GM23338 (cell line): ENCODE results near the gene DDX20.

ENCODE experiments used
- CREB1 ChIP-seq: fragments of 250-450 bp; sonication (Bioruptor Pico); IDR thresholded peaks from 2 replicates; pipeline ENCODE4 v1.5.0; 2020; ENCODE audit warnings: low read depth, mild to moderate bottlenecking, moderate library complexity
- CTCF ChIP-seq, 2 experiments: fragments of 200-600 bp in 1 of 2; sonication (generic) in 1 of 2; conservative IDR thresholded peaks; 2 replicates each; pipeline versions ENCODE4 v1.5.1 to v1.6.1; 2016 to 2017; ENCODE audit warnings: antibody characterized with exemption in 2 of 2, low read depth in 2 of 2, mild to moderate bottlenecking in 2 of 2, moderate library complexity in 1 of 2
- EZH2 ChIP-seq: fragments of 200-600 bp; sonication (generic); IDR thresholded peaks from one replicate; pipeline ENCODE4 v1.8.0; 2017; ENCODE audit warnings: antibody characterized with exemption, mild to moderate bottlenecking, low read depth; ENCODE audit not compliant: unreplicated experiment
- EZH2phosphoT487 ChIP-seq: fragments of 200-600 bp; sonication (generic); IDR thresholded peaks from one replicate; pipeline ENCODE4 v1.8.1; 2018; ENCODE audit warnings: antibody characterized with exemption; ENCODE audit not compliant: unreplicated experiment
- JUNB ChIP-seq: IDR thresholded peaks from one replicate; pipeline ENCODE4 v1.6.1; 2016; ENCODE audit warnings: antibody characterized with exemption; ENCODE audit not compliant: unreplicated experiment
- NANOG ChIP-seq: IDR thresholded peaks from 2 replicates; pipeline ENCODE4 v1.6.1; 2016; ENCODE audit warnings: antibody characterized with exemption, borderline replicate concordance
- POLR2AphosphoS5 ChIP-seq: IDR thresholded peaks from 2 replicates; pipeline ENCODE4 v1.6.1; 2016; ENCODE audit warnings: antibody characterized with exemption, low read depth
- ZNF114 ChIP-seq: fragments of 250-450 bp; sonication (Bioruptor Pico); IDR thresholded peaks from 2 replicates; pipeline ENCODE4 v1.5.0; 2020; ENCODE audit warnings: mild to moderate bottlenecking, moderate library complexity

GRCh38 chr1:111719674-111720132 is 36.0 kb upstream of the DDX20 start:
- TF ChIP-seq CTCF (conservative IDR thresholded peaks at IDR 0.05; ENCODE audit: low read depth in 2 of 2) (no peak), EZH2phosphoT487 (no peak), POLR2AphosphoS5 (no peak), EZH2 (no peak), NANOG (no peak), JUNB (no peak), CREB1 (no peak), ZNF114 (CRISPR knock-in tag) (no peak)
